Dermis microvascular lymphatic vessel endothelial cell (primary cell): ENCODE results near the gene SAA1. TPM values are rescaled to one million over a fixed set of nuclear protein-coding genes. Genes with fewer than 3 reads are reported as not detected.
A peak's percentile ranks its signal among the peaks of the same experiment; 100 is the strongest.

Experiments
- DNase-seq, 2 donors: peaks; one replicate each; pipeline versions ENCODE4 v3.0.0 to v3.0.0-alpha.2; 2010; ENCODE audit warnings: low read depth in 2 of 2
- total RNA-seq: library from RNA; depleted of rRNA; stranded (reverse); fragments of >200 nt; gene quantifications from 2 replicates; pipeline ENCODE4 v1.2.1, GENCODE V29; 2014

Gene SAA1
- total RNA-seq, 1 donor from 2014 or later: not detected

- DNase-seq: no peak
Measured at GRCh38 chr11:18309691-18310090, 43.6 kb downstream of the SAA1 start.

- DNase-seq: no peak
Measured at GRCh38 chr11:18310800-18311340, 44.8 kb downstream of the SAA1 start.

GRCh38 chr11:18312012-18312411, 45.9 kb downstream of the SAA1 start:
- DNase-seq: peak in 1 of 2 donors; percentile 15

GRCh38 chr11:18312663-18313420, 46.8 kb downstream of the SAA1 start:
- peak in 1 of 2 donors; percentile 10 for DNase-seq

- no peak for DNase-seq
Measured at GRCh38 chr11:18313965-18314763, 48.1 kb downstream of the SAA1 start.

GRCh38 chr11:18314784-18315523, 48.9 kb downstream of the SAA1 start:
- DNase-seq: no peak

GRCh38 chr11:18315893-18316292, 49.8 kb downstream of the SAA1 start:
- no peak for DNase-seq

- DNase-seq: no peak
Measured at GRCh38 chr11:18317551-18317950, 51.5 kb downstream of the SAA1 start.

Other genes starting within 250 kb of the SAA1 start
- under 0.01 TPM in 1 of 2 replicates, not detected in the other for gene TPH1, start 220.0 kb upstream of the SAA1 start, total RNA-seq
- gene SAAL1, start 160.2 kb upstream of the SAA1 start, total RNA-seq: 14.9 and 21.1 TPM in 2 replicates
- under 0.01 and 0.51 TPM in 2 replicates for gene MRGPRX3, start 133.7 kb upstream of the SAA1 start, total RNA-seq
- 0.51 and 2.9 TPM in 2 replicates for gene MRGPRX4, start 93.4 kb upstream of the SAA1 start, total RNA-seq
- not detected in 2 replicates for gene SAA4, start 29.5 kb upstream of the SAA1 start, total RNA-seq
- not detected in 2 replicates for gene SAA2, start 17.6 kb upstream of the SAA1 start, total RNA-seq
- 18.0 and 19.0 TPM in 2 replicates for gene HPS5, start 55.9 kb downstream of the SAA1 start, total RNA-seq
- gene GTF2H1, start 56.3 kb downstream of the SAA1 start, total RNA-seq: 42.4 and 60.3 TPM in 2 replicates
- gene LDHA, start 128.3 kb downstream of the SAA1 start, total RNA-seq: 183 and 271 TPM in 2 replicates
- gene LDHC, start 146.1 kb downstream of the SAA1 start, total RNA-seq: not detected in 2 replicates
- not detected in 2 replicates for gene LDHAL6A, start 189.6 kb downstream of the SAA1 start, total RNA-seq